ENCODE results near the gene FLAD1. TPM values are rescaled to one million over a fixed set of nuclear protein-coding genes. Genes with fewer than 3 reads are reported as not detected.
A peak's percentile ranks its signal among the peaks of the same experiment; 100 is the strongest.

The FLAD1 gene
- total RNA-seq, 1 donor from 2014 or later: 51.5 TPM

- peaks cover 62% of the 10 kb centered on the region for H3K79me2 ChIP-seq (ENCODE audit: insufficient read depth, low read length)
Measured at GRCh38 chr1:154974102-154974807, 8.9 kb upstream of the FLAD1 start, which contains the start of gene CKS1B. CKS1B (plus strand) TSS chr1:154974681; CDS start chr1:154974746, 65 bp downstream.

GRCh38 chr1:154974808-154975408 lies 8.2 kb upstream of the FLAD1 start:
- no peak overlapping the region for H3K27ac Mint-ChIP-seq (ENCODE audit: unreplicated experiment)
- FAIRE-seq: no peak
- H3K4me3 Mint-ChIP-seq (ENCODE audit: unreplicated experiment): no peak overlapping the region
- DNase-seq (ENCODE audit: low read depth): peak; percentile 79
- peak overlapping the region; percentile 99 for H3K27ac ChIP-seq (ENCODE audit: low read depth, low read length)
- H3K9me3 ChIP-seq (ENCODE audit: insufficient read depth, low read depth, low read length): no peaks in the 10 kb centered on the region
- H3K9ac ChIP-seq (ENCODE audit: low read length): peak overlapping the region; percentile 94
- peak overlapping the region; percentile 88 for H3K4me3 ChIP-seq (ENCODE audit: insufficient read depth, low read depth, low read length)
- H3K27me3 Mint-ChIP-seq (ENCODE audit: low read depth, unreplicated experiment): no peaks in the 10 kb centered on the region
- H3K4me1 ChIP-seq (ENCODE audit: insufficient read depth, low read length): peaks cover 33% of the 10 kb centered on the region
- H2AFZ ChIP-seq (ENCODE audit: low read depth, low read length): peak overlapping the region; percentile 75
- peaks cover 2% of the 10 kb centered on the region for H3K36me3 Mint-ChIP-seq (ENCODE audit: low read depth, unreplicated experiment)
- H3K4me1 Mint-ChIP-seq (ENCODE audit: low read depth, unreplicated experiment): peaks cover 16% of the 10 kb centered on the region
- no peaks in the 10 kb centered on the region for H3K9me3 Mint-ChIP-seq (ENCODE audit: unreplicated experiment)
- peaks cover 59% of the 10 kb centered on the region for H3K79me2 ChIP-seq (ENCODE audit: insufficient read depth, low read length)
- H3K36me3 ChIP-seq (ENCODE audit: insufficient read depth, low read length): peaks cover 6% of the 10 kb centered on the region
- peaks cover 6% of the 10 kb centered on the region for H4K20me1 ChIP-seq (ENCODE audit: insufficient read depth, low read length)
- H3K4me2 ChIP-seq (ENCODE audit: low read length): peak overlapping the region; percentile 94
- TF ChIP-seq EZH2 (IDR thresholded peaks at IDR 0.05; ENCODE audit: insufficient read depth, low read length): no peak
- TF ChIP-seq CTCF (IDR thresholded peaks at IDR 0.05; ENCODE audit: insufficient read depth, low read depth, low read length): no peak
- H3K27me3 ChIP-seq (ENCODE audit: insufficient read depth, low read length): no peaks in the 10 kb centered on the region

More at GRCh38 chr1:154974102-154974807, 8.9 kb upstream of the FLAD1 start, which contains the start of gene CKS1B:
- peak within 1 kb of the TSS; percentile 94 for H3K4me2 ChIP-seq (ENCODE audit: low read length)
- Mint-ChIP-seq H3K4me1 (ENCODE audit: low read depth, unreplicated experiment) (peaks cover 16% of the 10 kb centered on the region), H3K36me3 (ENCODE audit: low read depth, unreplicated experiment) (peaks cover 2% of the 10 kb centered on the region), H3K27ac (ENCODE audit: unreplicated experiment) (no peak within 1 kb of the TSS), H3K9me3 (ENCODE audit: unreplicated experiment) (no peaks in the 10 kb centered on the region), H3K4me3 (ENCODE audit: unreplicated experiment) (no peak within 1 kb of the TSS), H3K27me3 (ENCODE audit: low read depth, unreplicated experiment) (no peaks in the 10 kb centered on the region)
- peaks cover 2% of the 10 kb centered on the region for H3K36me3 ChIP-seq (ENCODE audit: insufficient read depth, low read length)
- peak within 1 kb of the TSS; percentile 88 for H3K4me3 ChIP-seq (ENCODE audit: insufficient read depth, low read depth, low read length)
- peaks cover 12% of the 10 kb centered on the region for H4K20me1 ChIP-seq (ENCODE audit: insufficient read depth, low read length)
- no peaks in the 10 kb centered on the region for H3K9me3 ChIP-seq (ENCODE audit: insufficient read depth, low read depth, low read length)
- FAIRE-seq (no peak), DNase-seq (ENCODE audit: low read depth) (peak; percentile 100)
- H3K27me3 ChIP-seq (ENCODE audit: insufficient read depth, low read length): no peaks in the 10 kb centered on the region
- H3K9ac ChIP-seq (ENCODE audit: low read length): peak within 1 kb of the TSS; percentile 94
- H3K4me1 ChIP-seq (ENCODE audit: insufficient read depth, low read length): peaks cover 34% of the 10 kb centered on the region
- peak within 1 kb of the TSS; percentile 75 for H2AFZ ChIP-seq (ENCODE audit: low read depth, low read length)
- H3K27ac ChIP-seq (ENCODE audit: low read depth, low read length): peak within 1 kb of the TSS; percentile 99
- TF ChIP-seq CTCF (IDR thresholded peaks at IDR 0.05; ENCODE audit: insufficient read depth, low read depth, low read length) (no peak), EZH2 (IDR thresholded peaks at IDR 0.05; ENCODE audit: insufficient read depth, low read length) (no peak)
